Ishikawa (cell line): ENCODE results near the gene PAPSS2.
A peak's percentile ranks its signal among the peaks of the same experiment; 100 is the strongest.

Experiments
- CEBPB ChIP-seq: IDR thresholded peaks from 2 replicates; pipeline ENCODE4 v1.6.1; 2012
- CREB1 ChIP-seq: IDR thresholded peaks from 2 replicates; pipeline ENCODE4 v1.6.1; 2012; ENCODE audit warnings: low read depth
- EGR1 ChIP-seq: IDR thresholded peaks from 2 replicates; pipeline ENCODE4 v1.6.1; 2012
- EP300 ChIP-seq: IDR thresholded peaks from 2 replicates; pipeline ENCODE4 v1.6.1; 2012; ENCODE audit warnings: borderline replicate concordance
- FOXM1 ChIP-seq: IDR thresholded peaks from 2 replicates; pipeline ENCODE4 v1.6.1; 2012; ENCODE audit warnings: low read depth, borderline replicate concordance
- NFIC ChIP-seq: IDR thresholded peaks from 2 replicates; pipeline ENCODE4 v1.6.1; 2012
- RAD21 ChIP-seq: IDR thresholded peaks from 2 replicates; pipeline ENCODE4 v1.6.1; 2012; ENCODE audit warnings: low read depth
- TAF1 ChIP-seq: IDR thresholded peaks from 2 replicates; pipeline ENCODE4 v1.6.1; 2012; ENCODE audit warnings: low read depth, mild to moderate bottlenecking
- TCF12 ChIP-seq: IDR thresholded peaks from 2 replicates; pipeline ENCODE4 v1.6.1; 2012; ENCODE audit warnings: low read depth
- TEAD4 ChIP-seq: IDR thresholded peaks from 2 replicates; pipeline ENCODE4 v1.6.1; 2012
- YY1 ChIP-seq: IDR thresholded peaks from 2 replicates; pipeline ENCODE4 v1.6.1; 2012; ENCODE audit warnings: low read depth
- ZBTB7A ChIP-seq: IDR thresholded peaks from 2 replicates; pipeline ENCODE4 v1.6.1; 2012; ENCODE audit warnings: low read depth
- TF ChIP-seq, protein P1 (sequence below): IDR thresholded peaks from 2 replicates; pipeline ENCODE4 v1.6.1; 2012
- TF ChIP-seq, protein P2 (sequence below): IDR thresholded peaks from 2 replicates; pipeline ENCODE4 v1.6.1; 2012
- TF ChIP-seq, protein P3 (sequence below): IDR thresholded peaks from 2 replicates; pipeline ENCODE4 v1.6.1; 2012; ENCODE audit warnings: low read depth, mild to moderate bottlenecking

The PAPSS2 gene

DNA sequence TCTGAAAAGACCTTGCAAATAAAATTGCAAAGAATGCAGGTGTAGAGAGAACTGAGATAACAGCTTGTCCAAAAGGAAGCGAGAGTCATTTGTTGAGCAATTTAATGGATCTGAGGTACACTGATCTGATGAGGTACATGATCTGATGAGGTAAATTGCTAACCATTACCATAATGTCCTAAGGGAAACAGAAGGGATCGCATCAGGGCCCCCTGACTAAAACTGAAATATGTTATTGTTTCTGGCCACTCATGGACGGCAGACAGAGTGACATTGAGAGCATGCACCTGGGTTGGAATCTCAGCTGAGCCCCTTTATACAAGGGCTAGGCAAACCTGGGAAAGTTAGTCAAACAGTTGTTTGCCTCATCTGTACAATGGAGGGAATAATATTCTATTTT, 15.8 kb upstream of the PAPSS2 start:
- TF ChIP-seq NFIC (no peak), TEAD4 (no peak), RAD21 (no peak), ZBTB7A (no peak), TCF12 (no peak)
- TF ChIP-seq, protein P1, sequence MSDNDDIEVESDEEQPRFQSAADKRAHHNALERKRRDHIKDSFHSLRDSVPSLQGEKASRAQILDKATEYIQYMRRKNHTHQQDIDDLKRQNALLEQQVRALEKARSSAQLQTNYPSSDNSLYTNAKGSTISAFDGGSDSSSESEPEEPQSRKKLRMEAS = no peak
- TF ChIP-seq, protein P2, sequence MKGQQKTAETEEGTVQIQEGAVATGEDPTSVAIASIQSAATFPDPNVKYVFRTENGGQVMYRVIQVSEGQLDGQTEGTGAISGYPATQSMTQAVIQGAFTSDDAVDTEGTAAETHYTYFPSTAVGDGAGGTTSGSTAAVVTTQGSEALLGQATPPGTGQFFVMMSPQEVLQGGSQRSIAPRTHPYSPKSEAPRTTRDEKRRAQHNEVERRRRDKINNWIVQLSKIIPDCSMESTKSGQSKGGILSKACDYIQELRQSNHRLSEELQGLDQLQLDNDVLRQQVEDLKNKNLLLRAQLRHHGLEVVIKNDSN = no peak
- TF ChIP-seq, protein P3, sequence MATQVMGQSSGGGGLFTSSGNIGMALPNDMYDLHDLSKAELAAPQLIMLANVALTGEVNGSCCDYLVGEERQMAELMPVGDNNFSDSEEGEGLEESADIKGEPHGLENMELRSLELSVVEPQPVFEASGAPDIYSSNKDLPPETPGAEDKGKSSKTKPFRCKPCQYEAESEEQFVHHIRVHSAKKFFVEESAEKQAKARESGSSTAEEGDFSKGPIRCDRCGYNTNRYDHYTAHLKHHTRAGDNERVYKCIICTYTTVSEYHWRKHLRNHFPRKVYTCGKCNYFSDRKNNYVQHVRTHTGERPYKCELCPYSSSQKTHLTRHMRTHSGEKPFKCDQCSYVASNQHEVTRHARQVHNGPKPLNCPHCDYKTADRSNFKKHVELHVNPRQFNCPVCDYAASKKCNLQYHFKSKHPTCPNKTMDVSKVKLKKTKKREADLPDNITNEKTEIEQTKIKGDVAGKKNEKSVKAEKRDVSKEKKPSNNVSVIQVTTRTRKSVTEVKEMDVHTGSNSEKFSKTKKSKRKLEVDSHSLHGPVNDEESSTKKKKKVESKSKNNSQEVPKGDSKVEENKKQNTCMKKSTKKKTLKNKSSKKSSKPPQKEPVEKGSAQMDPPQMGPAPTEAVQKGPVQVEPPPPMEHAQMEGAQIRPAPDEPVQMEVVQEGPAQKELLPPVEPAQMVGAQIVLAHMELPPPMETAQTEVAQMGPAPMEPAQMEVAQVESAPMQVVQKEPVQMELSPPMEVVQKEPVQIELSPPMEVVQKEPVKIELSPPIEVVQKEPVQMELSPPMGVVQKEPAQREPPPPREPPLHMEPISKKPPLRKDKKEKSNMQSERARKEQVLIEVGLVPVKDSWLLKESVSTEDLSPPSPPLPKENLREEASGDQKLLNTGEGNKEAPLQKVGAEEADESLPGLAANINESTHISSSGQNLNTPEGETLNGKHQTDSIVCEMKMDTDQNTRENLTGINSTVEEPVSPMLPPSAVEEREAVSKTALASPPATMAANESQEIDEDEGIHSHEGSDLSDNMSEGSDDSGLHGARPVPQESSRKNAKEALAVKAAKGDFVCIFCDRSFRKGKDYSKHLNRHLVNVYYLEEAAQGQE = no peak

DNA sequence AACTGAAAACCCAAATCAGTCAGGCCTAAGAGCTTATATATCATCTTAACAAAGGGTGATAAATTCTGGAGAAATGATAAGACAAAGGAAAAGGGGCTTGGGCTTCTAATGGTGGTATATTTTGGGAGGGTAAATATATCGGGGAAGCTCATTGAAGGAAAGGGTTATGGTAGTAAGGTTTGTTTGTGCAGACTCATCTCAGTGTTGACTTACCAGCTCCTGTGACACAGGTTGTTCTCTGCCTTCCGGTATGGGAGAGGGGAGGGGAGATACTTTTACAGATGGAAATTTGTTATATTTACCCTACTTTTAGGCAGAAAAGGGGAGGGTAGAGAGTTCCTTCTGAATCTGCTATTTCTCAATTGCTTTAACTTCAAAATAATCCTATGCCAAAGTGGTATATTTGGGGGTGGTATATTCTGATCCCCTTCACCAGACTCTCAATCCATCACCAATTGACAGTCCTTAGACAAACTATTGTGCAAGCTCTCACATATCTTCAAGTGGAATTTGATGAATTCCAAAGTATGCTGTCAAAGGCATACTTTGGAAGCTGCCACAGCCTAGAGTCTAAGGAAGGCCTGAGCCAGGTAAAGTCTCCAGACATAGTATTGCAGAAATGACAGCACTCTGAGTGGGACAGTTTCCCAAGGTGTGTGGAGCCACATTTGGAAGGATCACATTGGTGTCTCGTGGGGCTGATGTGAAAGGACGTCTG, 13.3 kb upstream of the PAPSS2 start:
- TF ChIP-seq CEBPB (0 out of 2 replicates have a peak, but pooled peaks have one; percentile 10), YY1 (no peak)

DNA sequence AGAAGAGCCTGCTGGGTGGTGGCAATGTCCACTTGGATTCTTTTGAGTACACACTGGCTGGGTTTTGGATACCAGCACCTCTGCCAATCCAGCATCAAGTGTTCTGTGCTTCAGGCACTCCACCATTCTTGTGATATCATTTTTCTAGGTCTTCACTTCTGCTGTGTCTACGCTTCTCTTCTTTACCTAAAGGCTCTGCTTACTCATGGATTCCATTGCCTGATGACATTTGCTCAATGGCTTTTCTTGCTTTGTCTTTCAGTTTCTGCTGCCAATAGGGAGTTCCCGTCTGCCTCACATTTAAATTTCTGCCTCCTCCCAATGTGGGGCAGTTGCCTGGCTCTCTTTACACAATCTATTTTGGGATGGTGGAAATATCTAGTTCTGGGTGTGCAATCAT, 12.7 kb upstream of the PAPSS2 start:
- TF ChIP-seq CREB1 (no peak), CEBPB (no peak), TEAD4 (no peak), YY1 (no peak), ZBTB7A (no peak), TAF1 (no peak), TCF12 (no peak), RAD21 (no peak), FOXM1 (no peak), EGR1 (no peak), NFIC (no peak), EP300 (no peak)
- TF ChIP-seq, protein P1 = no peak
- TF ChIP-seq, protein P3 = no peak
- TF ChIP-seq, protein P2 = no peak

DNA sequence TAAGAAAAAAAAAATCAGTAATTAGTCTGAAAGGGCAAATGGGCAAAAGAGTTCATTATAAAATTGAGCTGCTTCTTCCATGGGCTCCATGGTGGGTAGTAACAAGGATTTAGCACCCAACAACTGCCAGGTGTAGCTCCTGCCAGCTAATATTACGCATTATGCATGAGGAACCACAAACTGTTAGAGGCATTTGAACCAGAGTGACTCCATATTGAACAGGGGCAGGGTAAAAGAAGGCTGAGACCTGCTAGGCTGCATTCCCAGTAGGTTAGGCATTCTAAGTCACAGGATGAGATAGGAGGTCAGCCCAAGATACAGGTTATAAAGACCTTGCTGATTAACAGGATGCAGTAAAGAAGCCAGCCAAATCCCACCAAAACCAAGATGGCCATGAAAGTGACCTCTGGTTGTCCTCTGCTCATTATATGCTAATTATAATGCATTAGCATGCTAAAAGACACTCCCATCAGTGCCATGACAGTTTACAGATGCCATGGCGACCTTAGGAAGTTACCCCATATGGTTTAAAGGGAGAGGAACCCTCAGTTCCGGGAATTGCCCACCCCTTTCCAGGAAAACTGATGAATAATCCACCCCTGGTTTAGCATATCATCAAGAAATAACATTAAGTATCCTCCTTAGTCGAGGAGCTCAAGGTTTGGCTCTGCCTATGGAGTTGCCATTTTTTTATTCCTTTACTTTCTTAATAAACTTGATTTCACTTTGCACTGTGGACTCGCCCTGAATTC, 8.7 kb upstream of the PAPSS2 start:
- no peak for TF ChIP-seq CREB1
- TF ChIP-seq TAF1 = no peak
- no peak for TF ChIP-seq EP300
- TF ChIP-seq FOXM1 = no peak
- no peak for TF ChIP-seq NFIC
- no peak for TF ChIP-seq TCF12
- TF ChIP-seq RAD21 = no peak
- TF ChIP-seq ZBTB7A = no peak
- TF ChIP-seq YY1 = no peak
- no peak for TF ChIP-seq EGR1
- TF ChIP-seq TEAD4 = no peak
- TF ChIP-seq CEBPB = no peak
- TF ChIP-seq, protein P2 = no peak

DNA sequence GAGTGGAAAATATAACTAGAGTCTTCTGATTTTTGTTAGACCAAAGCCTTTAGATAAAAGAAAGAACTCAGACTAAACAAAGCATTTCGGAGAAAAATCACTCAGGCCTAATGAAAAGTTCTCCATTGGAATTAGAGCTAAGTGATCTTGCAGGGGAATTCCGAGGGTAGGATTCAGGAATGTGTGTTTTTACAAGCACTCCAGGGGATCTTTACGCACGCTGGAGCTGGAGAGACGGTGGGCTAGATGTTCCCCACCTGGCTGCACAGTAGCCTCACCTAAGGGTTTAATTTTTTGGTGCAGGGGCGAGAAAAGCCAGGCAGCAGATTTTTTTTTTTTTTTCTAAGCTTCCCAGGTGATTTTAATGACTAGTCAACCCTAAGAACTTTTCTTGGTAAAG, 7.9 kb upstream of the PAPSS2 start:
- TF ChIP-seq TEAD4 (no peak), FOXM1 (no peak), YY1 (no peak)

DNA sequence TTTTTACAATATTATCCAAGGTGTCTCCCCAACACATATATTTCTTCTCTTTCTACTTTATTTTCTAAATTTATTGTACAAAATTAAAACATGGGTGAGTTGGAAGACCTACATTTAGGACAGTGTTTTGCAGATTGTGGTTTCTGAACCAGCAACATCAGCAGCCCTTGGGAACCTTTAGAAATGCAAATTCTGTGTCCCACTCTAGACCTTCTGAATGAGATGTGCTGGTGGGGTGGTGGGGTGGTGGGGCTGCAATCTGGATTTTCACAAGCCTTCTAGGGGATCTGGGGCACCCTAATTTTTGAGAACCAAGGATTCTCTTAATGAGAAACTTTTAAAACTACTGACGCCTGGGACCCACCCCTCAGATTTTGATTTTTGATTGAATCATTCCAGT, 7.4 kb upstream of the PAPSS2 start:
- TF ChIP-seq CREB1 (no peak), FOXM1 (no peak), CEBPB (no peak), ZBTB7A (no peak), TEAD4 (no peak), RAD21 (no peak), YY1 (no peak), TAF1 (no peak), EGR1 (no peak), EP300 (no peak), NFIC (no peak)
- TF ChIP-seq, protein P3 = no peak
- TF ChIP-seq, protein P1 = no peak
- TF ChIP-seq, protein P2 = no peak
